T-helper 2 cell (primary cell): ENCODE data around the gene BCL2.
A peak's percentile ranks its signal among the peaks of the same experiment; 100 is the strongest.

ENCODE experiments used
- DNase-seq, 5 experiments: peaks; one replicate each; pipeline versions ENCODE4 v3.0.0 to v3.0.0-alpha.2; 2012 to 2022

Gene BCL2

DNA sequence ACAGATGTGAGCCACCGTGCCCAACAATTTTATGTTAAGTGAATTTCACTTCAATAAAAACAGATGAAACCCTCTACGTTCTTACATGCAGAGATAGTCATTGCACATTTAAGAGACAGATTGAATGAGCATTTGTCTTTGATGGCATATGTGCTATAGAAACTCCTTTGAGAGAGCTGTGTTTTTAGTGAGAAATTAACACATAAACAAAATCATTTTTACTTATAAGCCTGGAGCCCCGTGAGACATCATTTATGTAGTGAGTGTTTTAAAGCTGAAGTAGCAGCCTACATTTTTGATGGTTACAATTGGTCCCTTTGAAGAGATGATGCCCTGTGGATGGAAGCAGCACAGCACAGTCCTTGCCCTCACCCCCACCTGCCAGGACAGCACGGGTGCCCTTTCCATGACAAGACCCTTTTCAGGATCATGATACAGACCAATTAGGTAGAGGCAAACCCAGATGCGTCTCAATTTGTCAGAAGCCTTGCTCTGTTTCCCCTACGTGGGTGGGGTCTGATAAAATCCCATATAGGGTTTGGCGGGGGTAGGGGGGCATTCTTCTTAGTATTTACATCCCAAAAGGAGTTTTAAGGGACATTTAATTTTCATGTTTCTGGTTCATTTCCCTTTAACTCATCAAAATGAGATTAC, 237.1 kb downstream of the BCL2 start:
- DNase-seq: no peak

DNA sequence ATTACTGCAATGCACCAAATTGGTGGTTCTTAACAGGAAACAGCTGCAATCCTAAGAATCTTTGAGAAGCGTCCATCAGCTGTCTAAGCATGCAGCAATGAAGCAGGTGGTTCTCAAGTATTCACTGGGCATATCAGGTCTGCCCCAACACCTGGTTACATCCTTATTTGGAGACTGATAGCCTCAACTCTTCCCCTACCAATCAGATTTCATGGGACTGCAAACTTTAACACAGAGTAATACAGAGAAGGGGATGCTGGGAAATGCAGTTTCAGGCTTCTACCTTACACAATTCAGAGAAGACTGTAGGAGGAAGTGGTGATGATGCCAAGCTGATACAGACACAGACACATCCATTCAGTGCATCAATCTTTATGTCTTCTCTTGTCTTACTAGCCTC, 240.5 kb downstream of the BCL2 start:
- DNase-seq: peak in 1 of 5 experiments; percentile 73

- peak in 1 of 5 experiments; percentile 44 for DNase-seq
Observed at GRCh38 chr18:63078471-63078870, 241.1 kb downstream of the BCL2 start.

DNA sequence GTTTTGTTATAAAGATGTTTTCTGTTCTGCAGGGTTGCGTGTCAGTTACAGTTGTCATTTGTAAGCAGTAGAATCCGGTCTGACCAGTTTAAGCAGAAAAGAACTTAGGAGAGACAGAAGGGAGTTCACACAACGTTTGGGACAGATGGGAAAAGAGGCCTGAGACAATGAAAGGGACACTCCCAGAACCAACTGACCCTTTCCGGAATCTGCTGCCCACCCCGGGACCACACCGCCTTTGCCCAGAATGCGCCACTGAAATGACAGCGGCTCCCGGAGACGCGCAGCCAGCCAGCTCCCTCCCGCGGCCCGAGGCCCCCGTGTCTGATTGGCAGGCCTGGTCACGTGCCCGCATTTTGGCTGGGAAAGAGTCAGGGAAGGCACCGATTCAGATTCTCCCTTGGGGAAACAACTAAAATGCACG, 244.6 kb downstream of the BCL2 start:
- peak in 4 of 5 experiments; percentile 22 to 67 (median 30) for DNase-seq

DNA sequence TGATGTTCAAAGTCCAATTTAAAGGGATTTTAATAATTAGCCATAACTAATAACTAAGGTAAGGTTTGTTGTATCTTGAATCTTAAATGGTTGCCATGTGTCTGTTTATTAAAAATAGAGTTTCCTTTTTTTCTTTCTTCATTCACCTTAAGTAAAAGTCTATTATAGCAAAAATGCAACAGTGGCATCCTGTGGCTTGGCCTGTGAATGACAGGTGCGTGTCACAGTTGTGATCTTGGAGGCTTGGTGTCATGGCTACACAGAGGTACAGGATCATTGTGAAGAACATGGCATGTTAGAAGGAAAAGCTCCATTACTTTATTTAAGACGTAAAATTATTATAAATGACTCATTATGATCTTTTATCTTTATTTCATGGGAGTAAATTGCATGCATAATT, 246.1 kb downstream of the BCL2 start:
- peak in 1 of 5 experiments; percentile 60 for DNase-seq
